GM12878 (cell line): ENCODE results near the gene PASK. TPM values are rescaled to one million over a fixed set of nuclear protein-coding genes. Genes with fewer than 3 reads are reported as not detected.

Source experiments
- BCL11A ChIP-seq: IDR thresholded peaks from 2 replicates; pipeline ENCODE4 v1.6.1; 2011; ENCODE audit warnings: low read depth, low read length
- FOXM1 ChIP-seq: IDR thresholded peaks from 2 replicates; pipeline ENCODE4 v1.6.1; 2012; ENCODE audit warnings: low read depth, mild to moderate bottlenecking, inconsistent platforms, low read length, moderate library complexity
- GATAD2B ChIP-seq: fragments of 450-650 bp; conservative IDR thresholded peaks from 2 replicates; pipeline ENCODE4 v1.6.1; 2017; ENCODE audit warnings: low read depth, mild to moderate bottlenecking, moderate library complexity
- PAX8 ChIP-seq: fragments of 450-650 bp; IDR thresholded peaks from 2 replicates; pipeline ENCODE4 v1.6.1; 2017; ENCODE audit warnings: mild to moderate bottlenecking, moderate library complexity
- RCOR1 ChIP-seq: conservative IDR thresholded peaks from 2 replicates; pipeline ENCODE4 v1.6.1; 2012; ENCODE audit warnings: low read depth, low read length, improper control_type of control experiment
- SIX5 ChIP-seq: IDR thresholded peaks from 2 replicates; pipeline ENCODE4 v1.6.1; 2011; ENCODE audit warnings: mild to moderate bottlenecking, low read depth, low read length, moderate library complexity; ENCODE audit not compliant: severe bottlenecking
- SMAD5 ChIP-seq: IDR thresholded peaks from 2 replicates; pipeline ENCODE4 v1.6.1; 2016; ENCODE audit warnings: antibody characterized with exemption, low read depth
- SPI1 ChIP-seq: IDR thresholded peaks from 2 replicates; pipeline ENCODE4 v1.6.1; 2011; ENCODE audit warnings: low read depth, mild to moderate bottlenecking, low read length, moderate library complexity, borderline replicate concordance; ENCODE audit not compliant: insufficient read depth
- SREBF2 ChIP-seq: IDR thresholded peaks from 2 replicates; pipeline ENCODE4 v1.6.1; 2012; ENCODE audit warnings: mild to moderate bottlenecking, low read length
- TAF1 ChIP-seq: IDR thresholded peaks from 2 replicates; pipeline ENCODE4 v1.6.1; 2011; ENCODE audit warnings: mild to moderate bottlenecking, low read depth, low read length, borderline replicate concordance
- TCF12 ChIP-seq: IDR thresholded peaks from 2 replicates; pipeline ENCODE4 v1.6.1; 2011; ENCODE audit warnings: low read depth, mild to moderate bottlenecking, low read length
- ZNF24 ChIP-seq: fragments of 450-650 bp; IDR thresholded peaks from 2 replicates; pipeline ENCODE4 v1.6.1; 2017; ENCODE audit warnings: antibody characterized with exemption, mild to moderate bottlenecking
- ZNF274 ChIP-seq: IDR thresholded peaks from one replicate; pipeline ENCODE4 v1.8.0; 2011; ENCODE audit not compliant: insufficient read length, insufficient read depth
- polyA plus RNA-seq, 11 experiments: library from polyadenylated mRNA; depleted of rRNA in 4 of 11; unstranded in 6 of 11; stranded (reverse) in 5 of 11; fragments of >200 nt; fragmentation: Nextera tagmentation in 4 of 11; fragmentation: Illumina TruSeq in 1 of 11; extraction: Ambion mirVana in 4 of 11; extraction: Trizol in 1 of 11; gene quantifications; 1 replicate in 1 of 11; 2 replicates in 10 of 11; pipeline versions ENCODE4 v1.2.1 to v1.2.3, GENCODE V29; 2011 to 2016; ENCODE audit warnings: inconsistent platforms in 2 of 11, missing spikeins in 2 of 11, low read depth in 1 of 11
- total RNA-seq, 4 experiments: library from RNA; depleted of rRNA in 3 of 4; stranded (reverse); fragments of >200 nt in 3 of 4; fragmentation: Illumina TruSeq in 1 of 4; extraction: Trizol in 1 of 4; gene quantifications; 2 replicates each; pipeline versions ENCODE4 v1.2.1 to v1.2.3, GENCODE V29; 2013 to 2021
- TF ChIP-seq, protein P1 (sequence below): fragments of 150-350 bp; IDR thresholded peaks from 2 replicates; pipeline ENCODE4 v1.6.1; 2016; ENCODE audit warnings: low read depth, low read length
- TF ChIP-seq, protein P2 (sequence below): IDR thresholded peaks from 2 replicates; pipeline ENCODE4 v1.6.1; 2012; ENCODE audit warnings: mild to moderate bottlenecking, low read depth, low read length
- TF ChIP-seq, protein P3 (sequence below): fragments of 450-650 bp; IDR thresholded peaks from 2 replicates; pipeline ENCODE4 v1.6.1; 2017; ENCODE audit warnings: antibody characterized with exemption, mild to moderate bottlenecking, moderate library complexity
- TF ChIP-seq, protein P4 (sequence below): fragments of 450-650 bp; IDR thresholded peaks from 2 replicates; pipeline ENCODE4 v1.6.1; 2018; ENCODE audit warnings: borderline replicate concordance, mild to moderate bottlenecking; ENCODE audit not compliant: partially characterized antibody

The PASK gene
- total and polyA plus RNA-seq, 10 of the 15 experiments (the other 5 are each of a cell fraction or from before 2014, with no cell fraction given): 9.6 to 62.2 (median 28.5) TPM

DNA sequence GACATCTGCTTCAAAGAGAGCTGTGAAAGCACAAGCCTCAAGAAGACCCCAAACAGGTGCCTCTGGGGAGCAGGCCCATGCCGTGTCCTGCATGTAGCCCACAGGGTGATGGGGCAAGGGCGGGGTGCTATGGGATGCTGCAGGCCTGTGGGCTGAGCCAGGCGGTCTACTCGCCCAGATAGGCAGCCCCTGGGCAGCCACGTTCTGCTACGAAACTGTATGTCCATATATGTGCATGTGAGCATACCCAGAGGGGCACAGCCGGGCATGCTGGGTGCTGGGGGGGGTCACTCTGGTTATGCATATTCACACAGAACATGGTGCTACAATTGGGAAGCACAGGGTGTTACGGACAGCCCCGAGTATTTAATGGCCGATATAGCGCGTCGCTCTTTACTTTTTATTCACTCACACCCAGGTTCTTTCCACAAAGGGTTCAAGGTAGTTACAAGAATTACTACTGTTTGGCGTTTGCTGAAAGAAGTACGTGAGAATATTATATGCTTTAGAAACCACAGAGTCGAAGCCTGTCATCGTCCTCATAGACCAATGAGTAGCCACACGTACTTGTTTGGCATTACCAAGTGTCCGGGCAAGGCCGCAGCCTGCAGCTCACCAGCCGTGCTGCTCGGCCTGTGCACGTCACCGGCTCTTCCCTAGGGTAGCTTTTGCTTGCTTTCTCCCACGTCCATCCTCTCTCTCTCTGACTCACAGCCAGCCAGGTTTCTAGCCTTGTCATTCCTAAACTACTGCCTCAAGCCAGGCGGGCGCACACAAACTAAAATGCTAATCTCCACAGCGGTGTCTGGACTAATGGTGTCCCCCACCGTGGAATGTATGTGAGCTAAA, 61.6 kb downstream of the PASK start (continued):
- TF ChIP-seq, protein P1, sequence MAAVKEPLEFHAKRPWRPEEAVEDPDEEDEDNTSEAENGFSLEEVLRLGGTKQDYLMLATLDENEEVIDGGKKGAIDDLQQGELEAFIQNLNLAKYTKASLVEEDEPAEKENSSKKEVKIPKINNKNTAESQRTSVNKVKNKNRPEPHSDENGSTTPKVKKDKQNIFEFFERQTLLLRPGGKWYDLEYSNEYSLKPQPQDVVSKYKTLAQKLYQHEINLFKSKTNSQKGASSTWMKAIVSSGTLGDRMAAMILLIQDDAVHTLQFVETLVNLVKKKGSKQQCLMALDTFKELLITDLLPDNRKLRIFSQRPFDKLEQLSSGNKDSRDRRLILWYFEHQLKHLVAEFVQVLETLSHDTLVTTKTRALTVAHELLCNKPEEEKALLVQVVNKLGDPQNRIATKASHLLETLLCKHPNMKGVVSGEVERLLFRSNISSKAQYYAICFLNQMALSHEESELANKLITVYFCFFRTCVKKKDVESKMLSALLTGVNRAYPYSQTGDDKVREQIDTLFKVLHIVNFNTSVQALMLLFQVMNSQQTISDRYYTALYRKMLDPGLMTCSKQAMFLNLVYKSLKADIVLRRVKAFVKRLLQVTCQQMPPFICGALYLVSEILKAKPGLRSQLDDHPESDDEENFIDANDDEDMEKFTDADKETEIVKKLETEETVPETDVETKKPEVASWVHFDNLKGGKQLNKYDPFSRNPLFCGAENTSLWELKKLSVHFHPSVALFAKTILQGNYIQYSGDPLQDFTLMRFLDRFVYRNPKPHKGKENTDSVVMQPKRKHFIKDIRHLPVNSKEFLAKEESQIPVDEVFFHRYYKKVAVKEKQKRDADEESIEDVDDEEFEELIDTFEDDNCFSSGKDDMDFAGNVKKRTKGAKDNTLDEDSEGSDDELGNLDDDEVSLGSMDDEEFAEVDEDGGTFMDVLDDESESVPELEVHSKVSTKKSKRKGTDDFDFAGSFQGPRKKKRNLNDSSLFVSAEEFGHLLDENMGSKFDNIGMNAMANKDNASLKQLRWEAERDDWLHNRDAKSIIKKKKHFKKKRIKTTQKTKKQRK: no peak
- TF ChIP-seq GATAD2B: peak; percentile 47; the same call in 1 of the 2 replicates
- TF ChIP-seq TCF12: peak; percentile 79; the same call in 1 of the 2 replicates
- TF ChIP-seq SMAD5: no peak
- TF ChIP-seq FOXM1: 0 out of 2 replicates have a peak, but pooled peaks have one; percentile 9
- TF ChIP-seq, protein P2, sequence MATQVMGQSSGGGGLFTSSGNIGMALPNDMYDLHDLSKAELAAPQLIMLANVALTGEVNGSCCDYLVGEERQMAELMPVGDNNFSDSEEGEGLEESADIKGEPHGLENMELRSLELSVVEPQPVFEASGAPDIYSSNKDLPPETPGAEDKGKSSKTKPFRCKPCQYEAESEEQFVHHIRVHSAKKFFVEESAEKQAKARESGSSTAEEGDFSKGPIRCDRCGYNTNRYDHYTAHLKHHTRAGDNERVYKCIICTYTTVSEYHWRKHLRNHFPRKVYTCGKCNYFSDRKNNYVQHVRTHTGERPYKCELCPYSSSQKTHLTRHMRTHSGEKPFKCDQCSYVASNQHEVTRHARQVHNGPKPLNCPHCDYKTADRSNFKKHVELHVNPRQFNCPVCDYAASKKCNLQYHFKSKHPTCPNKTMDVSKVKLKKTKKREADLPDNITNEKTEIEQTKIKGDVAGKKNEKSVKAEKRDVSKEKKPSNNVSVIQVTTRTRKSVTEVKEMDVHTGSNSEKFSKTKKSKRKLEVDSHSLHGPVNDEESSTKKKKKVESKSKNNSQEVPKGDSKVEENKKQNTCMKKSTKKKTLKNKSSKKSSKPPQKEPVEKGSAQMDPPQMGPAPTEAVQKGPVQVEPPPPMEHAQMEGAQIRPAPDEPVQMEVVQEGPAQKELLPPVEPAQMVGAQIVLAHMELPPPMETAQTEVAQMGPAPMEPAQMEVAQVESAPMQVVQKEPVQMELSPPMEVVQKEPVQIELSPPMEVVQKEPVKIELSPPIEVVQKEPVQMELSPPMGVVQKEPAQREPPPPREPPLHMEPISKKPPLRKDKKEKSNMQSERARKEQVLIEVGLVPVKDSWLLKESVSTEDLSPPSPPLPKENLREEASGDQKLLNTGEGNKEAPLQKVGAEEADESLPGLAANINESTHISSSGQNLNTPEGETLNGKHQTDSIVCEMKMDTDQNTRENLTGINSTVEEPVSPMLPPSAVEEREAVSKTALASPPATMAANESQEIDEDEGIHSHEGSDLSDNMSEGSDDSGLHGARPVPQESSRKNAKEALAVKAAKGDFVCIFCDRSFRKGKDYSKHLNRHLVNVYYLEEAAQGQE: no peak
- TF ChIP-seq ZNF274: no peak
- peak; percentile 81 for TF ChIP-seq BCL11A
- TF ChIP-seq RCOR1: no peak
- TF ChIP-seq ZNF24: no peak
- TF ChIP-seq SREBF2: no peak
- TF ChIP-seq TAF1: peak; percentile 36; the same call in 1 of the 2 replicates
- no peak for TF ChIP-seq SIX5
- TF ChIP-seq PAX8: no peak
- TF ChIP-seq SPI1: no peak
- TF ChIP-seq, protein P3, sequence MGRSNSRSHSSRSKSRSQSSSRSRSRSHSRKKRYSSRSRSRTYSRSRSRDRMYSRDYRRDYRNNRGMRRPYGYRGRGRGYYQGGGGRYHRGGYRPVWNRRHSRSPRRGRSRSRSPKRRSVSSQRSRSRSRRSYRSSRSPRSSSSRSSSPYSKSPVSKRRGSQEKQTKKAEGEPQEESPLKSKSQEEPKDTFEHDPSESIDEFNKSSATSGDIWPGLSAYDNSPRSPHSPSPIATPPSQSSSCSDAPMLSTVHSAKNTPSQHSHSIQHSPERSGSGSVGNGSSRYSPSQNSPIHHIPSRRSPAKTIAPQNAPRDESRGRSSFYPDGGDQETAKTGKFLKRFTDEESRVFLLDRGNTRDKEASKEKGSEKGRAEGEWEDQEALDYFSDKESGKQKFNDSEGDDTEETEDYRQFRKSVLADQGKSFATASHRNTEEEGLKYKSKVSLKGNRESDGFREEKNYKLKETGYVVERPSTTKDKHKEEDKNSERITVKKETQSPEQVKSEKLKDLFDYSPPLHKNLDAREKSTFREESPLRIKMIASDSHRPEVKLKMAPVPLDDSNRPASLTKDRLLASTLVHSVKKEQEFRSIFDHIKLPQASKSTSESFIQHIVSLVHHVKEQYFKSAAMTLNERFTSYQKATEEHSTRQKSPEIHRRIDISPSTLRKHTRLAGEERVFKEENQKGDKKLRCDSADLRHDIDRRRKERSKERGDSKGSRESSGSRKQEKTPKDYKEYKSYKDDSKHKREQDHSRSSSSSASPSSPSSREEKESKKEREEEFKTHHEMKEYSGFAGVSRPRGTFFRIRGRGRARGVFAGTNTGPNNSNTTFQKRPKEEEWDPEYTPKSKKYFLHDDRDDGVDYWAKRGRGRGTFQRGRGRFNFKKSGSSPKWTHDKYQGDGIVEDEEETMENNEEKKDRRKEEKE: no peak
- TF ChIP-seq, protein P4, sequence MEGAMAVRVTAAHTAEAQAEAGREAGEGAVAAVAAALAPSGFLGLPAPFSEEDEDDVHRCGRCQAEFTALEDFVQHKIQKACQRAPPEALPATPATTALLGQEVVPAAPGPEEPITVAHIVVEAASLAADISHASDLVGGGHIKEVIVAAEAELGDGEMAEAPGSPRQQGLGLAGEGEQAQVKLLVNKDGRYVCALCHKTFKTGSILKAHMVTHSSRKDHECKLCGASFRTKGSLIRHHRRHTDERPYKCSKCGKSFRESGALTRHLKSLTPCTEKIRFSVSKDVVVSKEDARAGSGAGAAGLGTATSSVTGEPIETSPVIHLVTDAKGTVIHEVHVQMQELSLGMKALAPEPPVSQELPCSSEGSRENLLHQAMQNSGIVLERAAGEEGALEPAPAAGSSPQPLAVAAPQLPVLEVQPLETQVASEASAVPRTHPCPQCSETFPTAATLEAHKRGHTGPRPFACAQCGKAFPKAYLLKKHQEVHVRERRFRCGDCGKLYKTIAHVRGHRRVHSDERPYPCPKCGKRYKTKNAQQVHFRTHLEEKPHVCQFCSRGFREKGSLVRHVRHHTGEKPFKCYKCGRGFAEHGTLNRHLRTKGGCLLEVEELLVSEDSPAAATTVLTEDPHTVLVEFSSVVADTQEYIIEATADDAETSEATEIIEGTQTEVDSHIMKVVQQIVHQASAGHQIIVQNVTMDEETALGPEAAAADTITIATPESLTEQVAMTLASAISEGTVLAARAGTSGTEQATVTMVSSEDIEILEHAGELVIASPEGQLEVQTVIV: no peak
